Measurements from ENCODE around the gene IPMK. TPM values are rescaled to one million over a fixed set of nuclear protein-coding genes. Genes with fewer than 3 reads are reported as not detected.
"Not testable (repeated sequence)": the region's sequence is repeated elsewhere in the genome, so short reads cannot be mapped to it uniquely, and the experiment has no call there.

The IPMK gene
- polyA plus RNA-seq, 1 donor from 2014 or later: 2.2 TPM

GRCh38 chr10:58256013-58256780, 11.5 kb downstream of the IPMK start:
- peaks cover 10% of the 10 kb centered on the region for H3K36me3 Mint-ChIP-seq
- not testable (repeated sequence) for H3K27ac Mint-ChIP-seq, H3K4me3 Mint-ChIP-seq, H3K27me3 Mint-ChIP-seq, H3K9me3 Mint-ChIP-seq
- H3K4me1 Mint-ChIP-seq: peaks cover 9 to 26% (median 25%) of the 10 kb centered on the region in 3 donors

GRCh38 chr10:58254644-58255043, 13.1 kb downstream of the IPMK start:
- H3K9me3 Mint-ChIP-seq: peaks cover 1 to 6% (median 2%) of the 10 kb centered on the region in 3 donors
- no peak overlapping the region for H3K4me3 Mint-ChIP-seq
- H3K4me1 Mint-ChIP-seq: peaks cover 3 to 22% (median 17%) of the 10 kb centered on the region in 3 donors
- peaks cover 10% of the 10 kb centered on the region for H3K36me3 Mint-ChIP-seq
- H3K27me3 Mint-ChIP-seq: no peaks in the 10 kb centered on the region
- H3K27ac Mint-ChIP-seq: peak overlapping the region in 1 of 3 donors; percentile 84

- Mint-ChIP-seq H3K27me3 (no peaks in the 10 kb centered on the region), H3K9me3 (peaks cover 1 to 11% (median 4%) of the 10 kb centered on the region in 3 donors), H3K4me3 (no peak overlapping the region), H3K36me3 (peaks cover 10% of the 10 kb centered on the region), H3K27ac (no peak overlapping the region), H3K4me1 (peaks cover 6 to 22% (median 15%) of the 10 kb centered on the region in 3 donors)
Observed at GRCh38 chr10:58253184-58253583, 14.5 kb downstream of the IPMK start.

GRCh38 chr10:58244666-58245065, 23.0 kb downstream of the IPMK start:
- H3K27ac Mint-ChIP-seq, H3K9me3 Mint-ChIP-seq, H3K27me3 Mint-ChIP-seq, H3K4me3 Mint-ChIP-seq, H3K36me3 Mint-ChIP-seq: not testable (repeated sequence)
- peaks cover 20 to 22% (median 20%) of the 10 kb centered on the region in 3 donors for H3K4me1 Mint-ChIP-seq

- not testable (repeated sequence) for H3K9me3 Mint-ChIP-seq, H3K27ac Mint-ChIP-seq, H3K36me3 Mint-ChIP-seq, H3K4me3 Mint-ChIP-seq, H3K27me3 Mint-ChIP-seq
- H3K4me1 Mint-ChIP-seq: peaks cover 21 to 26% (median 25%) of the 10 kb centered on the region in 3 donors
Observed at GRCh38 chr10:58244242-58244641, 23.5 kb downstream of the IPMK start.

GRCh38 chr10:58243801-58244200, 23.9 kb downstream of the IPMK start:
- H3K27ac Mint-ChIP-seq, H3K9me3 Mint-ChIP-seq: not testable (repeated sequence)

GRCh38 chr10:58243269-58243668, 24.4 kb downstream of the IPMK start:
- Mint-ChIP-seq H3K4me1 (peaks cover 21 to 27% (median 25%) of the 10 kb centered on the region in 3 donors), H3K27ac (no peak overlapping the region), H3K4me3 (no peak overlapping the region), H3K36me3 (peaks cover 3% of the 10 kb centered on the region), H3K9me3 (peaks cover 0 to 6% (median 2%) of the 10 kb centered on the region in 3 donors), H3K27me3 (no peaks in the 10 kb centered on the region)

More at GRCh38 chr10:58243801-58244200, 23.9 kb downstream of the IPMK start:
- H3K4me3 Mint-ChIP-seq, H3K27me3 Mint-ChIP-seq, H3K36me3 Mint-ChIP-seq: not testable (repeated sequence)
- peaks cover 21 to 30% (median 25%) of the 10 kb centered on the region in 3 donors for H3K4me1 Mint-ChIP-seq

GRCh38 chr10:58241346-58241745, 26.3 kb downstream of the IPMK start:
- H3K27ac Mint-ChIP-seq: no peak overlapping the region
- peaks cover 0 to 5% (median 0%) of the 10 kb centered on the region in 3 donors for H3K9me3 Mint-ChIP-seq
- no peaks in the 10 kb centered on the region for H3K27me3 Mint-ChIP-seq
- H3K4me3 Mint-ChIP-seq: peak overlapping the region in 1 of 4 donors; percentile 71
- peaks cover 12% of the 10 kb centered on the region for H3K36me3 Mint-ChIP-seq
- H3K4me1 Mint-ChIP-seq: peaks cover 21 to 31% (median 28%) of the 10 kb centered on the region in 3 donors

GRCh38 chr10:58240531-58240930, 27.2 kb downstream of the IPMK start:
- H3K27me3 Mint-ChIP-seq: no peaks in the 10 kb centered on the region
- H3K4me3 Mint-ChIP-seq: peak overlapping the region in 2 of 4 donors; percentile 14 to 56
- H3K27ac Mint-ChIP-seq: no peak overlapping the region
- peaks cover 21 to 31% (median 28%) of the 10 kb centered on the region in 3 donors for H3K4me1 Mint-ChIP-seq
- peaks cover 15% of the 10 kb centered on the region for H3K36me3 Mint-ChIP-seq
- H3K9me3 Mint-ChIP-seq: peaks cover 0 to 5% (median 0%) of the 10 kb centered on the region in 3 donors

GRCh38 chr10:58239561-58240169, 28.0 kb downstream of the IPMK start:
- Mint-ChIP-seq H3K27me3 (no peaks in the 10 kb centered on the region), H3K27ac (no peak overlapping the region), H3K9me3 (peaks cover 0 to 2% (median 0%) of the 10 kb centered on the region in 3 donors), H3K4me3 (peak overlapping the region in 1 of 4 donors; percentile 3), H3K4me1 (peaks cover 21 to 31% (median 29%) of the 10 kb centered on the region in 3 donors), H3K36me3 (peaks cover 15% of the 10 kb centered on the region)

- Mint-ChIP-seq H3K9me3 (no peaks in the 10 kb centered on the region), H3K36me3 (peaks cover 27% of the 10 kb centered on the region), H3K4me1 (peaks cover 30 to 36% (median 32%) of the 10 kb centered on the region in 3 donors), H3K27me3 (no peaks in the 10 kb centered on the region), H3K27ac (no peak overlapping the region), H3K4me3 (no peak overlapping the region)
Observed at GRCh38 chr10:58237014-58237834, 30.5 kb downstream of the IPMK start.

GRCh38 chr10:58229856-58230255, 37.8 kb downstream of the IPMK start:
- H3K27me3 Mint-ChIP-seq, H3K9me3 Mint-ChIP-seq: not testable (repeated sequence)
- peaks cover 28% of the 10 kb centered on the region for H3K36me3 Mint-ChIP-seq

GRCh38 chr10:58225654-58226053, 42.0 kb downstream of the IPMK start:
- Mint-ChIP-seq H3K27me3 (no peaks in the 10 kb centered on the region), H3K9me3 (no peaks in the 10 kb centered on the region), H3K27ac (no peak overlapping the region), H3K4me3 (no peak overlapping the region), H3K36me3 (peaks cover 13% of the 10 kb centered on the region), H3K4me1 (peaks cover 0 to 5% (median 3%) of the 10 kb centered on the region in 3 donors)

More at GRCh38 chr10:58229856-58230255, 37.8 kb downstream of the IPMK start:
- Mint-ChIP-seq H3K4me1 (peaks cover 7 to 12% (median 11%) of the 10 kb centered on the region in 3 donors), H3K27ac (peak overlapping the region in 1 of 3 donors; percentile 76)
- not testable (repeated sequence) for H3K4me3 Mint-ChIP-seq

GRCh38 chr10:58220769-58221451, 46.8 kb downstream of the IPMK start:
- Mint-ChIP-seq H3K36me3 (peaks cover 12% of the 10 kb centered on the region), H3K9me3 (no peaks in the 10 kb centered on the region), H3K27ac (no peak overlapping the region), H3K4me1 (peaks cover 0 to 4% (median 2%) of the 10 kb centered on the region in 3 donors), H3K27me3 (no peaks in the 10 kb centered on the region), H3K4me3 (no peak overlapping the region)
